ENCODE data around the gene FILIP1L.

DNA sequence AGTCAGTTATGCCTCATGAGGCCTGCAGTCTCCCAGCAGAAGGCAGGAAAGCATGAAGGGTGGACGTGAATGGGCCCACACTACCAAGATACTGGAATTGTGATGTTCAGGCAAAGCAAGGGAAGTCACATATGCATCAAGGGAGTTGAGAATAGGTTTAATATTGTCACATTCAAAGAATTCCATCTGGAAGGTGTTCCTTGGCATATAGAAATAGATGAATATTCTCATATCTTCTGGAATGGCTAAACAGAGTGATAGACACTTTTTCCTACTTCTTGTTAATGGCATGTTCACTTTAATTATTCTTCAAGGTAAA lies 193.0 kb downstream of the FILIP1L start:
- TF ChIP-seq, protein P1, sequence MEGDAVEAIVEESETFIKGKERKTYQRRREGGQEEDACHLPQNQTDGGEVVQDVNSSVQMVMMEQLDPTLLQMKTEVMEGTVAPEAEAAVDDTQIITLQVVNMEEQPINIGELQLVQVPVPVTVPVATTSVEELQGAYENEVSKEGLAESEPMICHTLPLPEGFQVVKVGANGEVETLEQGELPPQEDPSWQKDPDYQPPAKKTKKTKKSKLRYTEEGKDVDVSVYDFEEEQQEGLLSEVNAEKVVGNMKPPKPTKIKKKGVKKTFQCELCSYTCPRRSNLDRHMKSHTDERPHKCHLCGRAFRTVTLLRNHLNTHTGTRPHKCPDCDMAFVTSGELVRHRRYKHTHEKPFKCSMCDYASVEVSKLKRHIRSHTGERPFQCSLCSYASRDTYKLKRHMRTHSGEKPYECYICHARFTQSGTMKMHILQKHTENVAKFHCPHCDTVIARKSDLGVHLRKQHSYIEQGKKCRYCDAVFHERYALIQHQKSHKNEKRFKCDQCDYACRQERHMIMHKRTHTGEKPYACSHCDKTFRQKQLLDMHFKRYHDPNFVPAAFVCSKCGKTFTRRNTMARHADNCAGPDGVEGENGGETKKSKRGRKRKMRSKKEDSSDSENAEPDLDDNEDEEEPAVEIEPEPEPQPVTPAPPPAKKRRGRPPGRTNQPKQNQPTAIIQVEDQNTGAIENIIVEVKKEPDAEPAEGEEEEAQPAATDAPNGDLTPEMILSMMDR (IDR thresholded peaks at IDR 0.05; ENCODE audit: borderline replicate concordance, extremely low read depth, low read length, poor library complexity, severe bottlenecking), result no peak
- no peak for TF ChIP-seq EZH2 (IDR thresholded peaks at IDR 0.05; ENCODE audit: borderline replicate concordance, low read depth, low read length, severe bottlenecking)
